Measurements from ENCODE around the gene ENPP6. TPM values are rescaled to one million over a fixed set of nuclear protein-coding genes. Genes with fewer than 3 reads are reported as not detected.

The ENPP6 gene
- total and polyA plus RNA-seq, 2 of the 13 experiments (the other 11 are each of a cell fraction or from before 2014, with no cell fraction given): not detected

- H4K20me1 ChIP-seq (ENCODE audit: insufficient read depth, low read length): no peaks in the 10 kb centered on the region
- intact Hi-C loops (cut with micrococcal nuclease; ENCODE audit: unreplicated experiment): no loop called here
- DNase-seq (ENCODE audit: low spot score) (no peak), FAIRE-seq (no peak), ATAC-seq (no peak)
- no peaks in the 10 kb centered on the region for H3K36me3 ChIP-seq (replicated peaks in 1 of 2; ENCODE audit: control insufficient read depth in 1 of 2, insufficient read depth in 2 of 2, low read length in 2 of 2)
- H3K9me3 ChIP-seq (ENCODE audit: low read length): no peaks in the 10 kb centered on the region
- ChIA-PET POLR2A (no interaction called here), CTCF (ENCODE audit: low intra/inter-chr PET ratio, low total read pairs) (no interaction called here)
- H3K27me3 ChIP-seq (ENCODE audit: control insufficient read depth in 1 of 2, insufficient read depth in 2 of 2, low read length in 2 of 2): peaks cover 0 to 3% of the 10 kb centered on the region in 2 experiments; a peak in 2 of 5 replicates
- in situ Hi-C loops (cut with HindIII; ENCODE audit: extremely low pct_ligation_motif_present, low pct_unique_long_range_greater_than_20kb): no loop called here
- TF ChIP-seq SALL1 (CRISPR knock-in tag; IDR thresholded peaks at IDR 0.05) (no peak), SRSF1 (optimal IDR thresholded peaks at IDR 0.05; ENCODE audit: low read depth, low read length) (no peak), ZNF275 (CRISPR knock-in tag; IDR thresholded peaks at IDR 0.05; ENCODE audit: borderline replicate concordance) (no peak), ARID4A (CRISPR knock-in tag; IDR thresholded peaks at IDR 0.05; ENCODE audit: borderline replicate concordance) (no peak), SIN3A (IDR thresholded peaks at IDR 0.05; ENCODE audit: borderline replicate concordance, low read depth, low read length) (no peak), ATF2 (CRISPR knock-in tag; IDR thresholded peaks at IDR 0.05) (no peak), ZBTB26 (CRISPR knock-in tag; IDR thresholded peaks at IDR 0.05; ENCODE audit: borderline replicate concordance) (no peak), HMGXB4 (CRISPR knock-in tag; IDR thresholded peaks at IDR 0.05; ENCODE audit: borderline replicate concordance in 1 of 2, low read depth in 1 of 2) (no peak), TIGD3 (CRISPR knock-in tag; IDR thresholded peaks at IDR 0.05; ENCODE audit: borderline replicate concordance) (no peak)
- H3K4me3 ChIP-seq (replicated peaks in 1 of 3; ENCODE audit: insufficient read depth in 1 of 3, low read depth in 2 of 3, low read length in 3 of 3): no peak overlapping the region
- no peaks in the 10 kb centered on the region for H3K79me2 ChIP-seq (ENCODE audit: insufficient read depth, low read length)
- no TSS peak for BruUV-seq (replicated peaks)
- 78% methylated on average over 9 of the region's 9 CpGs for WGBS (ENCODE audit: low lambda C conversion rate)
- no peak overlapping the region for H3K9ac ChIP-seq (ENCODE audit: insufficient read depth, low read depth, low read length)
- no peaks in the 10 kb centered on the region for H3K4me1 ChIP-seq (ENCODE audit: insufficient read depth, low read length)
- H2AFZ ChIP-seq (ENCODE audit: low read length): no peak overlapping the region
- H3K4me2 ChIP-seq (ENCODE audit: low read depth, low read length): no peak overlapping the region
- no peak overlapping the region for H3K27ac ChIP-seq (ENCODE audit: extremely low read length, insufficient read depth, low read length)
These were observed 125.7 kb downstream of the ENPP6 start for GRCh38 chr4:184091986-184092385.

All from HepG2 (cell line).